HG03342 (cell line): Measurements from ENCODE around the gene ADAMTS3.

Experiments used
- ATAC-seq: cut with Tn5 transposase; IDR thresholded peaks from one replicate; pipeline ENCODE4 v1.9.1; 2021; ENCODE audit warnings: mild to moderate bottlenecking, moderate library complexity; ENCODE audit not compliant: unreplicated experiment

ADAMTS3 gene

DNA sequence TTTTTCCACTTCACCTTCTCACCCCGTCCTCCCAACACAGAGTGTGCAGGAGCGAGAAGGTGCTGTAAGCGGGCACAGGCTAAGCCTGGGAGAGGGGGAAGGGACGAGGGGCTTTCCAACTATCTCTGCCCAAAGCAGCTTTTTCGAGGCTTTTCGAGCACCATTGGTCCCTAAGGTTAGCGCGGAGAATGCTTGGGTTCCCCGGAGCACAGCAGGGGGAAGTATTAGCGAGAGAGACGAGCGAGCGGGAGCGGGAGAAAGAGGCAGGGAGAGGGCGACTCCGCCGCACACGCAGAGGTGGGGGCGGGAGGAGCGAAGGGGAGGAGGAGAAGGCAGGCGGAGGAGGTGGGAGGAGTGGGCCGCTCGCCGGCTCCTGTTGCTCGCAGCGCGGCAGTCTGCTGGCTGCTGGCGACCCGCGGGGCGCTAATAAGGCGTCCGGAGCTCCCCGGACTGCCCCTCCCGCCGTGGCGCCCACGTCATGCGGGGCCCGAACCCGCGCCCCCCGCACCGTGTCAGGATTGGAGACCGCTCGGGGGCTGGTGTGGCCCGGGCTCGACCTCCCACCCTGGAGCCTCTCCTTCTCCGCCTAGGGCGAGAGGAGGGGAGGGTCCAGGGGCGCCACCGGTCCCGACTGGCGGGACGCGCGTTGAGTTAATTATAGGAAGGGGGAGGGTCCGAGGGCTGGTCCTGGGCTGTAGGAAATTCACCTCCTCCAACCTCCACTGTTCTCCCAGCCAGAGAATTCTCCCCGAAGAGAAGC, at the start of gene ADAMTS3:
Gene ADAMTS3, minus strand, starts transcription at position 263 of the 760 bp plus-strand sequence. CDS start 459 bp downstream, outside the sequence.
- no peak for ATAC-seq

DNA sequence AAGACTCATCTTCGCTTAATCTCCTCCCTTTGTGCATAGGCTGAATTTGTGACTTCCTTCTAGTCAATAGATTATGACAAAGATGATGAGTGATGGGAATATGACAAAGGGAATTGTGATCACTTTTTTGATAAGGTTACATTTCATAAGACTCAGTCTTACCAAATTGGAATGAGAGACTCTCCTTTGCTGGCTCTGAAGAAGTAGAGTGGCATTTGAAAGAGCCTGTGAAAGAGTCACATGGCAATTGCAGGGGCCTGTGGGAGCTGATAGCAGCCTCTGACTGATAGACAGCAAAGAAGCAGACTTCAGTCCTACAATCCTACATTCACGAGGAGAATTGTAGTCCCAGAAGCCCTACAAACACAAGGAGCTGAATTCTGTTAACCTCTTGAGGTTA, 44.9 kb upstream of the ADAMTS3 start:
- ATAC-seq, result no peak

DNA sequence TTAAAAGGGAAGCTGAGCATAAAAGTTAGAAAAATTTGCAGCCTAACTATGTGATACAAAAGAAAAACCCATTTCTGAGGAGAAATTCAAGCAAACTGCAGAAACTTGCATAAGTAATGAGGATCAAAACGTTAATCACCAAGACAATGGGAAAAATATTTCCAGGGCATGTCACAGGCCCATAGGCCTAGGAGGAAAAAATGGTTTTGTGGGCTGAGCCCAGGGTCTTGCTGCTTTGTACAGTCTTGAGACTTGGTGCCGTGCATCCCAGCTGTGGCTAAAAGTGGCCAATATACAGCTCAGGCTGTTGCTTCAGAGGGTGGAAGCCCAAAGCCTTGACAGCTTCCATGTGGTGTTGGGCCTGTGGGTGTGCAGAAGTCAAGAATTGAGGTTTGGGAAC, 37.7 kb upstream of the ADAMTS3 start:
- ATAC-seq, result no peak

DNA sequence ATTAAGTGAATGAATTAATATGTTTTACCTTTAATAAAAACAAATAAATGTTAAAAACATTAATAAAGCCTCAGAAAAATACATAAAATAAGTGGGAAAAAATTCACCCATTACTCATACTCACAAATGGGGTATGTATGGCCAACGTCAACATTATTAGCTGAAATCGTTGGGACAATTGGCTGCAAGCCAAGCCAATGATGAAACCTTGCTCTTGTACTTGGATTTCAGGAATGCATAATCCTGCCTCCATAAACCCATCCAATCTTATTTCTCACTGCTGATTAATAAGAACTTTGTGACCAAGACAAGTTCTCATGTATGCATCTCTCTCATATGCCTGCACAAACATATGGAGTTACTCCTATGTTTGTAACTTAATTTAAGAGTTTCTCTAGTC, 35.3 kb upstream of the ADAMTS3 start:
- ATAC-seq, result no peak

DNA sequence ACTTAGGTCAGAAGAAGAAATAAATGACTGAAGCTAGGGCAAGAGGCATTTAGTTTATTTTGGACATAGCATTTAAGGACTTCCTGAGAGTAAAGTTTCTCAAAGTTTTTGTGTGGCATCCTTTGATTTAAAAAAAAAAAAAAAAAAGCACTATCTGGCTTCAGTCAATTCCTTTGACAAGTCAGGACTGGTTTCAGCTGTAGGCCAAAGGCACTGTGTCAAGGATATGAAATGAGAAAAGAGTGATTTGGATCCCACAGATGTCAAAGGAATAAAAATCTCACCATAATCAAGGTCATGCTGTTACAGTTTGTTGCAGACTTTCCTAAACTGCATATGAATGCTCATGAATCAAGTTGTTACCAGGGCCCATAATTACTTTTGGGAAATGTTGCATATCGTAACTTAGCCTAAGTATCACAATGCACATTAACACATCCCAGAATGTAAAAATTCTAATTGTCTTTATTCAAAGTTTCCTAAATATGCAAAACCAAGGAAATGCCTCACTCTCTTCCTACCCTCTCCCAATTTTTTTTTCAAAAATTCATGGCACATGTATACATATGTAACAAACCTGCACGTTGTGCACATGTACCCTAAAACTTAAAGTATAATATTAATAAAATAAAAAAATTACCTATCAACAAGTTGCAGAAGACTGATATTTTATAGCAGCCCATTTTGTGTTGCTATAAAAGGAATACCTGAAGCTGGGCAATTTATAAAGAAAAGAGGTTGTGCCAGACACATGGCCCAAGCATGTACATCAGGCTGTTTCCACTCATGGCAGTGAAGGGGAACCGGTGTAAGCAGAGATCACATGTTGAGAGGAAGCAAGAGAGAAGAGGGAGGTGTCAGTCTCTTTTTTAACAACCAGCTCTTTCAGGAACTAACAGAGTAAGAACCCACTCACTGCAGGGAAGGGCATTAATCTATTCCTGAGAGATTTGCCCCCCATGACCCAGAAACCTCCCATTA, 33.7 kb upstream of the ADAMTS3 start:
- ATAC-seq, result no peak

DNA sequence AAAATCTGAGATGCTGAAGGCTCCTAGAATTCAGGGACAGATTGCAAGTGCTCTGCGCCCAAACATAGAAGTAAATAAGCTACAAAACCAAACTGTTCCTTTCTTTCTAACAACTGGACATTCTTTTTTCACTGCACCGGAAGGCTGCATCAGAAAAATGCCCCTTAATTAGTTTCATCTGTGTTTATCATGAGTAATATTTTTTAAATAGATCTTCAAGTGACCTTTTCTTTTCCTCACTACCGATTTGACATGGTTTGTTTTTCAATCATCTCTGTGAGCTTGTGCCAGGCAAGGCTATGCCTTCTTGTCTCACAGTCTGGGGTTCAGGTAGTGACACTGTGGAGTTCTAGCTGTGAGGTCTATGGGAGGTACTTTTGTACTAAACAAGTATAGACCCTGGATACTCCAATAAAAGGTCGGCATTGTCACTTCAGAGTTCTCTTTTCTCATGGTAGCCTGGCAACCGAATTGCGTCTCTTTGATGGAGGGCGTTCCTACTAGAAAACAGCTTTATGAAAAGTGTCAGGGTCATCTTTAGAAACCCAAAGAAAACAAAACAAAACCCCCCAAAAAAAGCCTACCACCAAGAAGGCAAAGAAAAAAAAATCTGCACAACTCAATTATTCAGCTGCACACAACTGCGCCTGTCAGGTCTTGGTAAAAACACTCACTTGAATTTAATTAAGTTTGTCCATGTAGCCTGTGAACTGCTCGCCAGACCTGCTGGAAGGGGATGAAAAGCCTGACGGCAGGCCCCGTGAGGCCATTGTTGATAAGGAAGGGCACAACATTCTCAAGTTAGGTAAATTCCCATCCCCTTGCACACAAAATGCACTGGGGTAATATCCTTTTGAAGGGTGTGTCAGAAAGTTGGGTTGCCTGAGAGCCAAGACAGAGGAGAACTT, 22.8 kb upstream of the ADAMTS3 start:
- no peak for ATAC-seq

DNA sequence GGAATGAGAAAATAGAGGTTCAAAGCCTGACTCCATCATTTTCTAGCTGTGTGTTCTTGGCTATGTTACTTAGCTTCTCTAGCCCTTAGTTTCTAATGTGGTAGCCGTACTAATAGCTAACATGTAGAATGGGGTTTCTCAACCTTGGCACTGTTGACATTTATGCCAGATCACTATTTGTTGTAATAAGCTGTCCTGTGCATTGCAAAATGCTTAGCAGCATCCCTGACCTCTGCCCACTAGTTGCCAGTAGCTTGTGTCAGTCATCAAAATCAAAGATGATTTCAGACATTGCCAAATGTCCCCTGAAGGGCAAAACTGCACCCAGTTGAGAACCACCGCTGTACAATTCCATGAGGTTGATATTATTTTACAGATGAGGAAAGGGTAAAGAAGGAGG, 18.3 kb upstream of the ADAMTS3 start:
- no peak for ATAC-seq

DNA sequence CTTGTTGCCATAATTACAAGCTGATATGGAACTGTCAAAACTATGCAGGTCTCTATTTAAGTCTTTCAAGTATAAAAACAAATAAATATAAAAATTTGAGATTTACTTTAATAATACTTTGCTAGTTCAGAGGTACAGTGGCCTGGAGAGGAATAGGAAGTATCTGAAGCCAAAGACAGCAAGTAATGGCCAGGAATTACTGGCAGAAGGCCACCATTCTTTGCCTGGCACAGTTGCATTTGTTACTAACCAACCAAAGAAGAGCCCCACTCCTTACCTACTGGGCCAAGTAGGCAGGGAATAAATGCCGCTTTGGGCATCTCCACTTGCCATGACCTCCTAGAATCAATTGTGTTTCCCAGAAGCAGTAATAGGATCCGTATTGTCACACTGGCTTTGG, 13.8 kb upstream of the ADAMTS3 start:
- ATAC-seq, result no peak

DNA sequence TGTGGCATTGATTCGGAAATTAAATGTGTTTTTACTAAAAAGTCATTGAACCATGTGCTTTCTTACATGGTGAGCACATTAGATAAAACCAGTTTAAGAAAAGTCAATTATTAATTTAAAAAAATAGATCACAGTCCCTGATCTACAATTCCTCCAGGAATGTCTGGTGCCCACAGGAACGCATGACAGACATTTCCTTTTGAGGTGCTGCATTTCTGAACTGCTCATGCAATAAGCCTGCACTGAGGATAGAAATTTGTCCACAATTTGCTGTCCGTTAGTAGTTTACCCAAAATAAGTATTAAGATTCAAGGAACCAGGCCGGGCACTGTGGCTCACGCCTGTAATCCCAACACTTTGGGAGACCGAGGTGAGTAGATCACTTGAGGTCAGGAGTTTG, 8.2 kb upstream of the ADAMTS3 start:
- ATAC-seq, result no peak

DNA sequence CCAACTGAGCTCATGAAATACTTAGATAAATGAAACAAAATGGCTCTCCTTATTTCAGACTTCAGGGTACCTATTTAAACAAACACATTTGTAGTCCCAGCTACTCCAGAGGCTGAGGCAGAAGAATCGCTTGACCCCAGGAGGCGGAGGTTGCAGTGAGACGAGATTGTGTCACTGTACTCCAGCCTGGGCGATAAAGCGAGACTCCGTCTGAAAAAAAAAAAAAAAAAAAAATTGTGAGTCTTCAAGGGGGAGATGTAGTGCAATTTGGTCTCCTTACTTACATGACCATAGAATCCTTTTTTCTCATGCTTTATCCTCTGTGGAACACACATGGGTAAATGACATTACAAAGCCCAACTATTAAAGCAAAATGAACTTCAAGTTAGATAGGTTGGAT, 2.3 kb upstream of the ADAMTS3 start:
- no peak for ATAC-seq

DNA sequence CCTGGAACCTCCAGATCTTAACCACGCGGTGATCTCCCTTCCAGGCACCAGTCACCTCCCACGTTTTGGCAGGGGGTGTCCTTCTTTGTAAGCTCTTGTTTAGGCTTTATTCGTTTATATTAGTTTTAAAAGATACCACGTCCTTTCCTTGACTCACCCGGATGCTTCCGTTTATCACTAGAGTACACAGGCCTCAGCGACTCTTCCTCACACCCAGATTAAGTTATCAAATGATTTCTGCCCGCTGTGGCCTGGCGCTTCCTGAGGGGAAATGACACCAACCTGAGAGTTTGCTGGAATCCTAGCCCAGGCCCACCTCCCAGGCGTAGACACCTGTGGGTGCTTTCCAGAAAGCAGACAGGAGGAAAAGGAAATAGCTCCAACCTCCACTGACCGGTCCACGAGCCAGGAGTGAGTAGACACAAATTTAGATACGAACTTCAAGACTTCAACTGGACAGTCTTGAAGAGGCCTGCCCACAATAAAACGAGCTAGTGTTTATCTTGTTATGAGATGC, 756 bp upstream of the ADAMTS3 start:
- no peak for ATAC-seq

DNA sequence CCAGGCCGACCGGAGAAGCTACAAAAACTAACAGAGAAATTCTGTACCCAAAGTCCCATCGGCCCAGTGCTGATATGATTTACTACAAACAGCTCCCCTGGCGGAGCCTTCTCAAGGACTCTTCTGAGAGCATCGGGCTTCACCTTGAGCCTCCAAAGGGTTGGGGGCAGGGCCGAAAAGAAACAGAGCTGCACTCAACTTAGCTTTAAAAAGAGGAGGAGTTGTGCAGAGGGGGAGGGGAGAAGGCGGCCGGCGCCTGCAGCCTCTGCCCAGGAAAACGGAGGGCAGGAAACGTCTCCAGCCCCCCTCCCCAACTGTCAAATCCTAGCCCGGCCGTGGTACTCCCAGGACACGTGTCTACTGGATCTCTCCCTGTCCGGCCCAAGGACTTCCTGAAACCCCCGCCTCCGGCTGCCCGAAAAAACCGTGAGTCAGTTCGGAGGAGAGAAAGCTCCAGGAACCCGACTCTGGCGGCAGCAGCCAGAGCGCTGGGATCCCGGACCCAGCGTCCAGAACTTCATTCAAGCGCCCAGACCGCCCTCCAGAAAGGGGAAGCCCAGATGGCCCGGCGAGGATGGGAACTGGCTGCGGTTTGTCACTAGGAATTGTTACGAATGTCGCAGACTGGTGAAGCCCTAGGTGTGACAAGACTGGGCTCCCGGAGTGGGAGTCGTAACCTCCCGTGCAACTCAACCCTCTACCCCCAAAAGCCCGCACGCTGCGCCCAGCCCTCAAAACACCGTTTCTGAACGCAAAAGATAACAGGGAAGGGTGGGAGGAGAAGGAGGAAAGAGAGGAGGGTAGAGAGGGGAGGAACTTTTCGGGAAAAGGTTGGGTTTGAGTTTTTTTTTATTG, 973 bp downstream of the ADAMTS3 start:
- ATAC-seq, result no peak

DNA sequence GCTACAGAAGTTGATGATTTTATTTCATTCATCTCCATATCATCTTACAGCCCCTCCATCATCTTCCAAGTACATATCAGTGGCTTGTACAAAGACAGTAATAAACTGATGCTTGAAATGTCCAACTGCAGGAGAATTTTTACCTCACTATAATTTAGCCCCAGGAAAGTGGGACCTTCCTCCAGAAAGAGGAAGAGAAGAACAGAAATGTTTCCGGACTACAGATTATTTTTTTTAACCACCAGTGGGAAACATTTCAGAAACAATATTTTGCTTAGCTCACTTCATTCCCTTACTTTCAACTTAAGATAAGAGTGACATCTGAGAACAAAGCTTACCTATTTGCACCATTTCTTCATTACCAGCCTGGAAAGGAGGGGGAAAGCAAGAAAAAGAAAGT, 2.0 kb downstream of the ADAMTS3 start:
- no peak for ATAC-seq

DNA sequence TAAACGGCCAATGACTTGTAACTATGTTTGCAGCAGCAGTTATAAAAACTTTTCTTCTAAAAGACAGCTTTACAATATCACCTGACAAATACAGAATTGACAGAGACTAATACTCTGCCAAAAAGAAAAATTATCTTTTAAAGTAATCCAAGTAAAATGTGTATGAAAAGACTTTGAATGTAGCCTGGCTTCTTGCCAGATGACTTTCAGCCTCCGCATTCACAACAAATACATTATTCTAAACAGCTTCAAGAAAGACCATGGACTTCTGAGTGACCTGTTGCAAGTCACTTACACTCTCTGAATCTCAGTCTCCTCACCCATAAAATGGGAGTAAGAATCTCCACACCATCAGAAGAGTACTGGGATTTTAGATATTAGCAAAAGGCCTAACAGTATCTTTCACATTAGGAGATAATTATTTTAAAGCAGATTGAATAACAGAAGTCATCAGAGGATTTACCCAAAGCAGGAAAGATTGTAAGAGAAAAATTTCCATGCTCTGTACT, 2.5 kb downstream of the ADAMTS3 start:
- no peak for ATAC-seq

DNA sequence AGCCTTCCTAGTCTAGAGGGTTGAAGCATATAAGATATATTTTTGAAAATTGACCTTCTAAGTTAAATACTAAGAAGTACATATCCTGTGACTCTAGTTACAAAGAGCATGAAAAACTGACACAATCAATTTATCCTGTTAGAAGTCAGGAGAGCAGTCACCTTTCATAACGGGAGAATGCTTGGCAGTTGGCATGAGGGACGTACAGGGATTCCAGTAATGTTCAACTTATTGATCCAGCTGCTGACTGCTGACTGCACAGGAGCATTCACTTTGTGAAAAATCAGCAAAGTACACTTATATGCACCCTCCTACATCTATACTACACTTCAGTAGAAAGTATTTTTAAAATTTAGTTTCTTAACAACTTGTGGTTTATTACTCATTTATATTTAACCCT, 4.2 kb downstream of the ADAMTS3 start:
- ATAC-seq, result no peak

DNA sequence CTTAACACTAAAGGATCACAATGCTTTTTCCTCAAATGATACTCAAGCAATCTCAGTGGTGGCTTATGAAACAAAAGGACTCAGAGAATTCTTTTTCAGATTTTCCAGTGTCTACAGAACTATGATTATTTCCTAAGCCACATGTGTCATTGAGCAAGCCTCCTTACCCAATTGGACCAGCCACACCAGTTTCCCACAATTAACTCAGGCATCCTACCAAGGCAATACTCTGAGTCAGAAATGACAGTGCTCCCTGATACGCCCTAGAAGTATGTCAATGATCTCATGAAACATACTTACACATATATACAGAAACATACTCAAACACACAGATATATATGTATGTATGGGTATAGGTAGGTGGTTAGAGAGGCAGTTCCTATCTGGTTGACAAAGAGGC, 4.8 kb downstream of the ADAMTS3 start:
- ATAC-seq, result no peak

DNA sequence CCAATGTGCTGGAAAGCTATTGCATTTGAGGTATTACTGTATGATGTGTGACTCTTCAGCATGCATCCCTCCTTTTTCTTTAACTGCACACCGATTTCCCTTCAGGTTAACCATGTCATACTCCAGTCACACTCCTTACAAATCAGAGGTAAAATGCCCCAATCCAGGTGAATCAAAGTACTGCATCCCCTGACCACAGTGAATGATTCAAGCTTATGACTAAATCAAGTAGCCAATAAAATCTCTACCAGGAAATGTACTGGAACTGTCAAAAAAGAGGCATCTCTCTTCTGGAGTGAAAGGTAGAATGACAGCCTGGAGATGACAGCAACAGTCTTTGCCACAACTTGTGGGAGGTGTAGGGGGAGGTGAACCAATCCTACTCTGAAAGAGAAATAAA, 10.4 kb downstream of the ADAMTS3 start:
- ATAC-seq, result no peak

DNA sequence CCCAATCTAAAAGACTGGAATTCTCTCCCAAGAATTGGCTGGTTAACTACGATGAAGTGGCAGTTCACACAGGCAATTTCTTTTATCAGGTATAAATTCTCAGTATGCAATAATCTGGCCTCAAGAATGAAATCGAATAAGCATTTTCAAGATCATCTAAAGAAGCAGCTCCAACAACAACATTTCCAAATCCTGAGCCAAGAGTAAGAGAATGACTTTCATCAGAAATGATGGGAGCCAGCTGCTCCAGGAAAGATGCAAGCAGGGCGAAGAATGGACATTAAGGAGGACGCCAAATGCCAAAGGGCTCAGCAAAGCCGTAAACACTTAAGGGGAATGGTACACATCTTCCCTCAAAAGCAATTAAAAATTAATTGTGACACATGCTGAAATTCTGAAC, 12.0 kb downstream of the ADAMTS3 start:
- no peak for ATAC-seq

DNA sequence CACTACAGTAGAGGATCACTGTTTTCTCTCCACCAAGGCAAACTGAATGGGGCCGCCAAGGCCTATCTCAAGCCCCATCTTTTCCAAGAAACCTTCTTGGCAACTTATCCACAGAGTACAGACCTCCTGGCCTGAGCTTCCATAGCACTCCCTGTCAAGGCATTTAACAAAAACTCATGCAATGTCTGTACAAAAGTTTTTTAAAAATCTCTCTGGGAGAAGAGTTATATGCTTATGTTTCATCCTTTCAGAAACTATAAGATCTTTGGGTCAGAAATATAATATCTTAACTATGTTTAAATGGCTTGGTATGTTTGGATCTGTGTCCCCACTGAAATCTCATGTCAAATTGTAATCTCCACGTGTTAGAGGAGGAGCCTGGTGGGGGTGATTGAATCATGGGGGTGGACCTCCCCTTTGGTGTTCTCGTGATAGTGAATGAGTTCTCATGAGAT, 13.6 kb downstream of the ADAMTS3 start:
- no peak for ATAC-seq
